ENCODE measurements around the gene PIN1.

Gene PIN1

GRCh38 chr19:9891609-9892373 lies 56.7 kb downstream of the PIN1 start:
- DNase-seq: no peak

Data from C1 segment of cervical spinal cord (tissue), 14 donors.